ENCODE results near the gene ADA. TPM values are rescaled to one million over a fixed set of nuclear protein-coding genes. Genes with fewer than 3 reads are reported as not detected.
"Not testable (repeated sequence)": the region's sequence is repeated elsewhere in the genome, so short reads cannot be mapped to it uniquely, and the experiment has no call there.

The ADA gene
- total RNA-seq, 1 donor from 2014 or later, result 14.5 TPM

GRCh38 chr20:44596010-44596409 lies 55.5 kb downstream of the ADA start:
- H3K4me3 ChIP-seq (ENCODE audit: low read depth, low read length), result no peak overlapping the region
- no peak for DNase-seq (ENCODE audit: low read depth)
- TF ChIP-seq CTCF (conservative IDR thresholded peaks at IDR 0.05; ENCODE audit: low read depth, low read length), result no peak

- no peak for DNase-seq (ENCODE audit: low read depth)
- no peak overlapping the region for H3K4me3 ChIP-seq (ENCODE audit: low read depth, low read length)
- TF ChIP-seq CTCF (conservative IDR thresholded peaks at IDR 0.05; ENCODE audit: low read depth, low read length), result no peak
Observed at GRCh38 chr20:44594730-44595129, 56.8 kb downstream of the ADA start.

GRCh38 chr20:44593751-44594150 lies 57.7 kb downstream of the ADA start:
- H3K4me3 ChIP-seq (ENCODE audit: low read depth, low read length), result no peak overlapping the region
- DNase-seq (ENCODE audit: low read depth), result no peak
- TF ChIP-seq CTCF (conservative IDR thresholded peaks at IDR 0.05; ENCODE audit: low read depth, low read length), result no peak

DNA sequence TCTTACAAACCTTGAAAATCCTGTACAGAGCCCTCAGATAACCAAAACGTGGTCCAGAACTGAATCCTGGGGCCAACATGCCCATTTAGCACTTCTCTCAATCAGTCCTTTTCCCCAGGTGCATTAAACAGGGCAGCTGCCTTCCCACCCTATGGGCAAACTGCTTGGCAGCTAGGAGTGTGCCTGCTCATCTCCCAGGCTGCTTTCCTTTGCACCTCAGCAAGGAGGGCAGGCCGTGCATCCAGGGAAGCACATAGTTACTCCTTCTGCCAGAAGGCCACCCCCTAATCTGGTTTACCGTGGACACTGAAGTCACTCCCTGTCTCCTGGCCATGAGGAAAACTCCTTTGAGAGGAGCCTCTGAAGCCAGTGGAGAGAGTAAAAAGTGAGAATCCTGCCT lies 59.1 kb downstream of the ADA start:
- DNase-seq (ENCODE audit: low read depth), result no peak
- TF ChIP-seq CTCF (conservative IDR thresholded peaks at IDR 0.05; ENCODE audit: low read depth, low read length), result no peak
- no peak overlapping the region for H3K4me3 ChIP-seq (ENCODE audit: low read depth, low read length)

DNA sequence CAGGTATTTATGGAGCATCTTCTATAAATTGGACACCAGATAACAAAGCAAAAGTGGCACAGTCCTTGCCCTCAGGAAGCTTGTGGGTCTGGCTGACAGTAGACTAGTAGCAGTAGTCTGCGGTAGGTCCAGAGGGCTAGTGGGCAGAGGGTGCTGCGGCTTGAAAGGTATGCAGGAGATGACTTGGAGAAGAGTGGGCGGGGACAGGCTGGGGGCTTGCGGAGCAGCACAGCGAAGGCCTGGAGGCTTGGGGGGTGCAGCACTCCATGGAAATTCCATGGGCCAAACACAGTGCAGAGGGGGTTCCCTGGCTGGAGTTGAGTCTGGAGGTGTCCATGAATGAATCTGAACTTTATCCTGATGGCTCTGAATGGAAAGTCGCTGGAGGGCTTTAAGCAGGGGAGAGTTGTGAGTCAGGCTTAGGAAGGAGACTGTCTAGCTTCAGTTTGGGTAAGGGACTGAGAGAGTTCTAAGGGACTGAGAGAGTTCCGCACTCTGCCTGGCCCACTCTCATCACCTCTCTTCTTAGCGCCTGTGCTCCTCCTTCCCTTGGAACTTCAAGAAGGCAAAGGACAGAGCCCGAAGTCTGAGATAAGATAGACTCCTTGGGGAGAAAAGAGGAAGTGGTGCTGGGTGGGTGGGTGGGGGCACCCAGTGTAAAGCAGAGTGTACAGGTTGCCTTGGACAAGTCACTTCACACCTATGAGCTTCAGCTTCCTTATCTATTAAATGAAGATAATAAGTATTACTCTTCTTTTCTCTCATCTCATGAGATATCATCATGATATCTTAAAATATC lies 60.3 kb downstream of the ADA start:
- no peak for TF ChIP-seq CTCF (conservative IDR thresholded peaks at IDR 0.05; ENCODE audit: low read depth, low read length)
- no peak overlapping the region for H3K4me3 ChIP-seq (ENCODE audit: low read depth, low read length)
- no peak for DNase-seq (ENCODE audit: low read depth)

GRCh38 chr20:44589537-44589936 lies 62.0 kb downstream of the ADA start:
- no peak overlapping the region for H3K4me3 ChIP-seq (ENCODE audit: low read depth, low read length)
- DNase-seq (ENCODE audit: low read depth), result no peak
- TF ChIP-seq CTCF (conservative IDR thresholded peaks at IDR 0.05; ENCODE audit: low read depth, low read length), result no peak

- DNase-seq (ENCODE audit: low read depth); H3K4me3 ChIP-seq (ENCODE audit: low read depth, low read length): not testable (repeated sequence)
Observed at GRCh38 chr20:44588321-44588720, 63.2 kb downstream of the ADA start.
